ENCODE results near the gene SASH3.

SASH3 gene

GRCh38 chrX:129786210-129786651 lies 6.5 kb downstream of the SASH3 start:
- TF ChIP-seq EGR1 (IDR thresholded peaks at IDR 0.05), result no peak
- TF ChIP-seq RAD21 (IDR thresholded peaks at IDR 0.05; ENCODE audit: low read depth), result no peak
- TF ChIP-seq TEAD4 (IDR thresholded peaks at IDR 0.05), result no peak
- no peak for TF ChIP-seq REST (IDR thresholded peaks at IDR 0.05; ENCODE audit: low read depth)

GRCh38 chrX:129787336-129788055 lies 7.7 kb downstream of the SASH3 start:
- TF ChIP-seq REST (IDR thresholded peaks at IDR 0.05; ENCODE audit: low read depth), result no peak
- TF ChIP-seq RAD21 (IDR thresholded peaks at IDR 0.05; ENCODE audit: low read depth), result no peak
- no peak for TF ChIP-seq EP300 (IDR thresholded peaks at IDR 0.05; ENCODE audit: borderline replicate concordance)
- TF ChIP-seq TAF1 (IDR thresholded peaks at IDR 0.05; ENCODE audit: low read depth), result no peak
- TF ChIP-seq FOXM1 (IDR thresholded peaks at IDR 0.05; ENCODE audit: borderline replicate concordance, low read depth), result no peak
- no peak for TF ChIP-seq TCF12 (IDR thresholded peaks at IDR 0.05; ENCODE audit: low read depth)
- TF ChIP-seq TEAD4 (IDR thresholded peaks at IDR 0.05), result no peak
- no peak for TF ChIP-seq CREB1 (IDR thresholded peaks at IDR 0.05; ENCODE audit: low read depth)
- no peak for TF ChIP-seq MAX (IDR thresholded peaks at IDR 0.05)
- no peak for TF ChIP-seq ZBTB7A (IDR thresholded peaks at IDR 0.05; ENCODE audit: low read depth)
- TF ChIP-seq CEBPB (IDR thresholded peaks at IDR 0.05), result no peak
- TF ChIP-seq EGR1 (IDR thresholded peaks at IDR 0.05), result no peak
- TF ChIP-seq YY1 (IDR thresholded peaks at IDR 0.05; ENCODE audit: low read depth), result no peak
- no peak for TF ChIP-seq USF1 (IDR thresholded peaks at IDR 0.05)
- no peak for TF ChIP-seq NFIC (IDR thresholded peaks at IDR 0.05)

GRCh38 chrX:129788527-129788926 lies 8.8 kb downstream of the SASH3 start:
- TF ChIP-seq ZBTB7A (IDR thresholded peaks at IDR 0.05; ENCODE audit: low read depth), result no peak
- TF ChIP-seq CREB1 (IDR thresholded peaks at IDR 0.05; ENCODE audit: low read depth), result no peak
- TF ChIP-seq MAX (IDR thresholded peaks at IDR 0.05), result no peak
- no peak for TF ChIP-seq EP300 (IDR thresholded peaks at IDR 0.05; ENCODE audit: borderline replicate concordance)
- no peak for TF ChIP-seq REST (IDR thresholded peaks at IDR 0.05; ENCODE audit: low read depth)

- TF ChIP-seq EP300 (IDR thresholded peaks at IDR 0.05; ENCODE audit: borderline replicate concordance) (no peak), CEBPB (IDR thresholded peaks at IDR 0.05) (no peak), FOXM1 (IDR thresholded peaks at IDR 0.05; ENCODE audit: borderline replicate concordance, low read depth) (no peak), RAD21 (IDR thresholded peaks at IDR 0.05; ENCODE audit: low read depth) (no peak), REST (IDR thresholded peaks at IDR 0.05; ENCODE audit: low read depth) (no peak), TEAD4 (IDR thresholded peaks at IDR 0.05) (no peak), ZBTB7A (IDR thresholded peaks at IDR 0.05; ENCODE audit: low read depth) (no peak), YY1 (IDR thresholded peaks at IDR 0.05; ENCODE audit: low read depth) (no peak), TCF12 (IDR thresholded peaks at IDR 0.05; ENCODE audit: low read depth) (no peak), TAF1 (IDR thresholded peaks at IDR 0.05; ENCODE audit: low read depth) (no peak), MAX (IDR thresholded peaks at IDR 0.05) (no peak), USF1 (IDR thresholded peaks at IDR 0.05) (no peak), NFIC (IDR thresholded peaks at IDR 0.05) (no peak), CREB1 (IDR thresholded peaks at IDR 0.05; ENCODE audit: low read depth) (no peak), EGR1 (IDR thresholded peaks at IDR 0.05) (no peak)
These were observed 10.4 kb downstream of the SASH3 start for GRCh38 chrX:129790146-129790545.
